SK-N-MC (cell line): ENCODE data around the gene AFMID.

Experiments
- EZH2 ChIP-seq: fragments of 200-600 bp; sonication (generic); IDR thresholded peaks from one replicate; pipeline ENCODE4 v1.6.1; 2017; ENCODE audit warnings: antibody characterized with exemption
- POLR2AphosphoS5 ChIP-seq: IDR thresholded peaks from 2 replicates; pipeline ENCODE4 v1.6.1; 2012; ENCODE audit warnings: mild to moderate bottlenecking, low read depth, low read length, borderline replicate concordance

GRCh38 chr17:78219396-78220150 is 32.4 kb downstream of the AFMID start:
- TF ChIP-seq EZH2 (no peak), POLR2AphosphoS5 (no peak)
